ENCODE data around the gene TEX261. TPM values are rescaled to one million over a fixed set of nuclear protein-coding genes. Genes with fewer than 3 reads are reported as not detected.
A peak's percentile ranks its signal among the peaks of the same experiment; 100 is the strongest.

TEX261 gene
- total RNA-seq, 1 donor from 2014 or later: 33.0 TPM

GRCh38 chr2:70981421-70981820 is 13.3 kb downstream of the TEX261 start:
- peaks cover 16% of the 10 kb centered on the region for H3K4me1 Mint-ChIP-seq
- DNase-seq (ENCODE audit: low spot score in 2 of 2, unreplicated experiment in 2 of 2): no peak

GRCh38 chr2:70979626-70980025 is 15.0 kb downstream of the TEX261 start:
- H3K36me3 Mint-ChIP-seq: no peaks in the 10 kb centered on the region
- no peaks in the 10 kb centered on the region for H3K9me3 Mint-ChIP-seq
- peak overlapping the region; percentile 59 for H3K4me3 Mint-ChIP-seq
- H3K4me1 Mint-ChIP-seq: peaks cover 26% of the 10 kb centered on the region
- no peak overlapping the region for H3K27ac Mint-ChIP-seq
- H3K27me3 Mint-ChIP-seq (ENCODE audit: low read depth): peaks cover 3% of the 10 kb centered on the region
- DNase-seq (ENCODE audit: low spot score in 2 of 2, unreplicated experiment in 2 of 2): no peak
- TF ChIP-seq, protein P1, sequence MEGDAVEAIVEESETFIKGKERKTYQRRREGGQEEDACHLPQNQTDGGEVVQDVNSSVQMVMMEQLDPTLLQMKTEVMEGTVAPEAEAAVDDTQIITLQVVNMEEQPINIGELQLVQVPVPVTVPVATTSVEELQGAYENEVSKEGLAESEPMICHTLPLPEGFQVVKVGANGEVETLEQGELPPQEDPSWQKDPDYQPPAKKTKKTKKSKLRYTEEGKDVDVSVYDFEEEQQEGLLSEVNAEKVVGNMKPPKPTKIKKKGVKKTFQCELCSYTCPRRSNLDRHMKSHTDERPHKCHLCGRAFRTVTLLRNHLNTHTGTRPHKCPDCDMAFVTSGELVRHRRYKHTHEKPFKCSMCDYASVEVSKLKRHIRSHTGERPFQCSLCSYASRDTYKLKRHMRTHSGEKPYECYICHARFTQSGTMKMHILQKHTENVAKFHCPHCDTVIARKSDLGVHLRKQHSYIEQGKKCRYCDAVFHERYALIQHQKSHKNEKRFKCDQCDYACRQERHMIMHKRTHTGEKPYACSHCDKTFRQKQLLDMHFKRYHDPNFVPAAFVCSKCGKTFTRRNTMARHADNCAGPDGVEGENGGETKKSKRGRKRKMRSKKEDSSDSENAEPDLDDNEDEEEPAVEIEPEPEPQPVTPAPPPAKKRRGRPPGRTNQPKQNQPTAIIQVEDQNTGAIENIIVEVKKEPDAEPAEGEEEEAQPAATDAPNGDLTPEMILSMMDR (IDR thresholded peaks at IDR 0.05; ENCODE audit: unreplicated experiment): no peak

More at GRCh38 chr2:70981421-70981820, 13.3 kb downstream of the TEX261 start:
- H3K27me3 Mint-ChIP-seq (ENCODE audit: low read depth): no peaks in the 10 kb centered on the region
- H3K27ac Mint-ChIP-seq: no peak overlapping the region
- H3K36me3 Mint-ChIP-seq: peaks cover 8% of the 10 kb centered on the region
- H3K4me3 Mint-ChIP-seq: no peak overlapping the region
- TF ChIP-seq, protein P1 (IDR thresholded peaks at IDR 0.05; ENCODE audit: unreplicated experiment): no peak
- no peaks in the 10 kb centered on the region for H3K9me3 Mint-ChIP-seq

- no peaks in the 10 kb centered on the region for H3K9me3 Mint-ChIP-seq
- TF ChIP-seq, protein P1 (IDR thresholded peaks at IDR 0.05; ENCODE audit: unreplicated experiment): no peak
- peaks cover 5% of the 10 kb centered on the region for H3K27me3 Mint-ChIP-seq (ENCODE audit: low read depth)
- H3K4me1 Mint-ChIP-seq: peaks cover 26% of the 10 kb centered on the region
- no peaks in the 10 kb centered on the region for H3K36me3 Mint-ChIP-seq
- no peak overlapping the region for H3K27ac Mint-ChIP-seq
- no peak for DNase-seq (ENCODE audit: low spot score in 2 of 2, unreplicated experiment in 2 of 2)
- peak overlapping the region; percentile 59 for H3K4me3 Mint-ChIP-seq
These were observed 15.5 kb downstream of the TEX261 start for GRCh38 chr2:70979180-70979488.

DNA sequence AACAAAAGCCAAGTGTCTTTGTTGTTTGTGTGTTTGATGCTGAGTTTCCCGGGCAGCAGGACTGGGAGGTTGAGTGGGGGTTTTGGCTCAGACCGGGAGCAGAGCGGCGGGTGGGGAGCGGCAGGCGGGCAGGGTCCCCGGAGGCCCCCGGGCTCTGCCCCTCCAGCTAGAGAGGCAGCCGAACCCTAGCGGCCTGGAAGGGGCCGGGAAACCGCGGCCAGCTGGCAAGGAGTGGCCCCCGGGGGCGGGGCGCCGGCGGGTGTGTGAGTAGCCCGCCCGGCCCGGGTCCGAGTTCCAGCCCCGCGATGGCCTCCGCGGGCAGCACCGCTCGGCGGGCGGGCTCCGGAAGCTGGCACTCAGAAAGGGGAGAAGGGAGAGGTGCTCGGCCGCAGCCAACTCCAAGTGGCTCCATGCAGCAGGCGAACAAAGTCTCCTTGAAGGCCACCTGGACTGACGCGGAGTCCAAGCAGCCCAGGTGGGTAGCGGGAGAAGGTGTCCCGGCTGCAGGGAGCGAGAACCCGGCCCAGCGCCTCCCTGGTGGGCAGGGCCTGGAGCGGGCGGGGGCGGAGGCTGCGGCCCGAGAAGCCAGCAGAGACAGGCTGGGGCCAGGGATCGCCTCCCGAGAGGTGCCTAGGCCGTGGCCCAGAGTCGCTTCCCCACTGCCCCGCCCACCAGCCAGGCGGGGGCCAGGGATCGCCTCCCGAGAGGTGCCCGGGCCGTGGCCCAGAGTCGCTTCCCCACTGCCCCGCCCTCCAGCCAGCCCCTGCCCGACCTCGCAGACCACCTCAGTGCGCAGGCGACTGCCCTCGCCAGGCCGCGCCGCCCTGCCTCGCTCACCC is 16.1 kb downstream of the TEX261 start, which contains the start of gene ANKRD53:
Gene ANKRD53, plus strand, starts transcription at position 290 of the 839 bp plus-strand sequence. Its CDS starts 16 bp downstream, at position 306.
- peaks cover 8% of the 10 kb centered on the region for H3K27me3 Mint-ChIP-seq (ENCODE audit: low read depth)

DNA sequence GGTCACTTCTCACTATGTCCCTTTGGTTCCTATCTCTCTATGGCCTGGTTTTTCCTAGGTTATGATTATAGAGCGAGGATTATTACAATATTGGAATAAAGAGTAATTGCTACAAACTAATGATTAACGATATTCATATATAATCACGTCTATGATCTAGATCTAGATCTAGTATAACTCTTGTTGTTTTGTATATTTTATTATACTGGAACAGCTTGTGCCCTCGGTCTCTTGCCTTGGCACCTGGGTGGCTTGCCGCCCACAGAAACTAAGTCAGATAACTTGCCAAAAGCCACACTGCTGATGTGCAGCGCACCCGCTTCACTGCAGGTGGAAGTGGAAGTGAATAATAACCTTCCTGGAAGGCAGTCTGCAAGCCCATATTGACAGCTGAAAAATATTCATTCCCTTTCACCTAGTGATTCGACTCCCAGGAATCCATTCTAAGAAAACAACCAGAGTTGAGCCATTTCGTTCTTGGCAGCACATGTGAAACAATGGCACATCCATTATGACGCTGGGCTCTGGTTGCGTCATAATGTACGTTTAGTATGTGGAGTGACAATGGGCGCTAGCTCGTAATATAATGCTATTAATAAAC is 17.0 kb downstream of the TEX261 start:
- H3K27me3 Mint-ChIP-seq (ENCODE audit: low read depth): peaks cover 11% of the 10 kb centered on the region

More for the DNA sequence above, 16.1 kb downstream of the TEX261 start, which contains the start of gene ANKRD53:
- Mint-ChIP-seq H3K4me3 (peak within 1 kb of the TSS; percentile 82), H3K9me3 (no peaks in the 10 kb centered on the region), H3K4me1 (peaks cover 26% of the 10 kb centered on the region), H3K27ac (peak within 1 kb of the TSS; percentile 97), H3K36me3 (no peaks in the 10 kb centered on the region)
- TF ChIP-seq, protein P1 (IDR thresholded peaks at IDR 0.05; ENCODE audit: unreplicated experiment): no peak
- DNase-seq (ENCODE audit: low spot score in 2 of 2, unreplicated experiment in 2 of 2): peak in 1 of 2 experiments; percentile 52

More for the DNA sequence above, 17.0 kb downstream of the TEX261 start:
- TF ChIP-seq, protein P1 (IDR thresholded peaks at IDR 0.05; ENCODE audit: unreplicated experiment): peak; percentile 23
- DNase-seq (ENCODE audit: low spot score in 2 of 2, unreplicated experiment in 2 of 2): peak in 1 of 2 experiments; percentile 36
- H3K4me3 Mint-ChIP-seq: peak overlapping the region; percentile 82
- no peaks in the 10 kb centered on the region for H3K36me3 Mint-ChIP-seq
- H3K4me1 Mint-ChIP-seq: peaks cover 26% of the 10 kb centered on the region
- H3K27ac Mint-ChIP-seq: peak overlapping the region; percentile 97
- no peaks in the 10 kb centered on the region for H3K9me3 Mint-ChIP-seq
